ENCODE measurements around the gene TRIM43B.
"Not testable (repeated sequence)": the region's sequence is repeated elsewhere in the genome, so short reads cannot be mapped to it uniquely, and the experiment has no call there.

TRIM43B gene

GRCh38 chr2:95433973-95434372 lies 50.6 kb downstream of the TRIM43B start:
- not testable (repeated sequence) for DNase-seq (ENCODE audit: low read depth, low spot score)

- not testable (repeated sequence) for DNase-seq (ENCODE audit: low read depth, low spot score)
These were observed 51.2 kb downstream of the TRIM43B start for GRCh38 chr2:95433373-95433772.

- not testable (repeated sequence) for DNase-seq (ENCODE audit: low read depth, low spot score)
These were observed 54.6 kb downstream of the TRIM43B start for GRCh38 chr2:95429748-95430467.

- DNase-seq (ENCODE audit: low read depth, low spot score) = not testable (repeated sequence)
These were observed 57.2 kb downstream of the TRIM43B start for GRCh38 chr2:95427196-95427867.
